DND-41 (cell line): ENCODE data around the gene CCDC51.

Experiments used
- ATAC-seq: fragments of 200-7000 bp; cut with Tn5 transposase; 3 replicates; pipeline ENCODE4 v1.9.1; 2021; ENCODE audit warnings: low read depth; ENCODE audit not compliant: insufficient read depth
- DNase-seq: peaks from one replicate; pipeline ENCODE4 v3.0.0-alpha.2; 2020
- H2AFZ ChIP-seq: 2 replicates; pipeline ENCODE4 v1.6.0; 2012; ENCODE audit warnings: low read depth, low read length
- H3K27ac ChIP-seq: 2 replicates; pipeline ENCODE4 v1.5.1; 2012; ENCODE audit warnings: low read length, inconsistent platforms
- H3K27me3 ChIP-seq: fragments of 200-600 bp; sonication (generic); 2 replicates; pipeline ENCODE4 v1.6.0; 2012; ENCODE audit warnings: low read length, mild to moderate bottlenecking, inconsistent platforms; ENCODE audit not compliant: insufficient read depth, poor library complexity
- H3K36me3 ChIP-seq: 2 replicates; pipeline ENCODE4 v1.5.1; 2012; ENCODE audit warnings: low read length, inconsistent platforms; ENCODE audit not compliant: insufficient read depth
- H3K4me1 ChIP-seq: 2 replicates; pipeline ENCODE4 v1.5.1; 2012; ENCODE audit warnings: mild to moderate bottlenecking, low read length; ENCODE audit not compliant: insufficient read depth
- H3K4me2 ChIP-seq: 2 replicates; pipeline ENCODE4 v1.6.0; 2012; ENCODE audit warnings: mild to moderate bottlenecking, moderate library complexity, low read length, inconsistent platforms; ENCODE audit not compliant: insufficient read depth
- H3K4me3 ChIP-seq, 2 experiments: fragments of 200-600 bp in 1 of 2; shearing (Covaris generic) in 1 of 2; 2 replicates each; pipeline ENCODE4 v1.5.1; 2012 to 2016; ENCODE audit warnings: inconsistent platforms in 2 of 2, low read length in 2 of 2, mild to moderate bottlenecking in 2 of 2, low read depth in 1 of 2, moderate library complexity in 1 of 2
- H3K79me2 ChIP-seq: 2 replicates; pipeline ENCODE4 v1.6.0; 2012; ENCODE audit warnings: low read length, inconsistent platforms; ENCODE audit not compliant: insufficient read depth
- H3K9ac ChIP-seq: 2 replicates; pipeline ENCODE4 v1.6.0; 2012; ENCODE audit warnings: low read depth, mild to moderate bottlenecking, inconsistent platforms, low read length, moderate library complexity
- H3K9me3 ChIP-seq: 2 replicates; pipeline ENCODE4 v1.5.1; 2012; ENCODE audit warnings: low read length, moderate library complexity, mild to moderate bottlenecking, inconsistent platforms; ENCODE audit not compliant: insufficient read depth, severe bottlenecking
- H4K20me1 ChIP-seq: 2 replicates; pipeline ENCODE4 v1.6.0; 2012; ENCODE audit warnings: low read length; ENCODE audit not compliant: insufficient read depth
- CTCF ChIP-seq: IDR thresholded peaks from 2 replicates; pipeline ENCODE4 v1.5.1; 2012; ENCODE audit warnings: borderline replicate concordance, low read length, moderate library complexity, mild to moderate bottlenecking; ENCODE audit not compliant: poor library complexity, severe bottlenecking; ENCODE audit errors: extremely low read depth
- EZH2 ChIP-seq: IDR thresholded peaks from 3 replicates; pipeline ENCODE4 v1.6.1; 2012; ENCODE audit warnings: borderline replicate concordance, low read depth, mild to moderate bottlenecking, moderate library complexity, low read length, inconsistent platforms; ENCODE audit not compliant: severe bottlenecking

CCDC51 gene

GRCh38 chr3:48435774-48436476 lies 4.0 kb downstream of the CCDC51 start:
- no peaks in the 10 kb centered on the region for H3K27me3 ChIP-seq

GRCh38 chr3:48435223-48435595 lies 4.7 kb downstream of the CCDC51 start:
- no peak overlapping the region for H3K4me2 ChIP-seq
- H3K36me3 ChIP-seq, result peaks cover 27% of the 10 kb centered on the region
- no peaks in the 10 kb centered on the region for H3K9me3 ChIP-seq
- no peak overlapping the region for H3K9ac ChIP-seq
- no peak overlapping the region; the same call in 1 of the 2 replicates for H3K27ac ChIP-seq
- TF ChIP-seq EZH2, result no peak
- TF ChIP-seq CTCF, result no peak
- H4K20me1 ChIP-seq, result 0 out of 2 replicates have a peak, but pooled peaks cover 3% of the 10 kb centered on the region
- H3K79me2 ChIP-seq, result peaks cover 16% of the 10 kb centered on the region
- ATAC-seq (no peak), DNase-seq (no peak)
- H3K27me3 ChIP-seq, result no peaks in the 10 kb centered on the region
- no peak overlapping the region for H3K4me3 ChIP-seq
- H3K4me1 ChIP-seq, result peaks cover 27% of the 10 kb centered on the region
- H2AFZ ChIP-seq, result no peak overlapping the region

More at GRCh38 chr3:48435774-48436476, 4.0 kb downstream of the CCDC51 start:
- H3K36me3 ChIP-seq, result peaks cover 27% of the 10 kb centered on the region
- H3K27ac ChIP-seq, result peak overlapping the region; percentile 19
- H3K79me2 ChIP-seq, result peaks cover 23% of the 10 kb centered on the region
- ATAC-seq, result peak; percentile 70
- H3K4me1 ChIP-seq, result peaks cover 31% of the 10 kb centered on the region
- no peak overlapping the region for H3K4me3 ChIP-seq
- TF ChIP-seq EZH2 (no peak), CTCF (peak; percentile 100)
- H2AFZ ChIP-seq, result peak overlapping the region; percentile 50; the same call in 1 of the 2 replicates
- no peak overlapping the region; the same call in 1 of the 2 replicates for H3K9ac ChIP-seq
- peak; percentile 88 for DNase-seq
- H3K9me3 ChIP-seq, result no peaks in the 10 kb centered on the region
- peak overlapping the region; percentile 5 for H3K4me2 ChIP-seq
- 0 out of 2 replicates have a peak, but pooled peaks cover 3% of the 10 kb centered on the region for H4K20me1 ChIP-seq

- H3K36me3 ChIP-seq, result peaks cover 27% of the 10 kb centered on the region
- no peak overlapping the region for H3K9ac ChIP-seq
- no peak overlapping the region for H3K4me2 ChIP-seq
- no peak overlapping the region for H3K4me3 ChIP-seq
- peaks cover 31% of the 10 kb centered on the region for H3K4me1 ChIP-seq
- peaks cover 12% of the 10 kb centered on the region for H3K79me2 ChIP-seq
- no peak for TF ChIP-seq EZH2
- TF ChIP-seq CTCF, result no peak
- no peak overlapping the region for H2AFZ ChIP-seq
- H3K27me3 ChIP-seq, result no peaks in the 10 kb centered on the region
- ATAC-seq (no peak), DNase-seq (no peak)
- 0 out of 2 replicates have a peak, but pooled peaks cover 3% of the 10 kb centered on the region for H4K20me1 ChIP-seq
- H3K27ac ChIP-seq, result no peak overlapping the region
- H3K9me3 ChIP-seq, result no peaks in the 10 kb centered on the region
Observed at GRCh38 chr3:48434591-48435222, 5.2 kb downstream of the CCDC51 start.
